Measurements from ENCODE around the gene MYO5B.

DNA sequence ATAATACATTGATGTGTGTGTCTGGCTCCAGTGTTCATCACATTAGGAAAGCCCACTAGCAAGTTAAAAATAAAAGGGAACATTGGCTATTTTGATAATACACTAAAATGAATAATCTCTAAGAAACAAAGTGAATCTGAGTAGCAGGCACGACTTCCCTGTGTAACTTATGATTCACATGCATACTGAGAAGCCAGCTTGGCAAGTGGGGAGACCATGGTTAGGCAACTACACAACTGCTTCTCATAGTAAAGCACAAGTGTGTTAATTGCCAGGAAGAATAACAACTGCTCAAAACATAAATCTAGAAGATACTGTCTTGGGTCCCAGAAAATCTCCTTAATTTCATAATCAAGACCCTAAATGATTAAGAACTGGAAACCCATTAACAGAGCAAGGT, 4.0 kb downstream of the MYO5B start:
- TF ChIP-seq POLR2A (IDR thresholded peaks at IDR 0.05): no peak
- TF ChIP-seq, protein P1, sequence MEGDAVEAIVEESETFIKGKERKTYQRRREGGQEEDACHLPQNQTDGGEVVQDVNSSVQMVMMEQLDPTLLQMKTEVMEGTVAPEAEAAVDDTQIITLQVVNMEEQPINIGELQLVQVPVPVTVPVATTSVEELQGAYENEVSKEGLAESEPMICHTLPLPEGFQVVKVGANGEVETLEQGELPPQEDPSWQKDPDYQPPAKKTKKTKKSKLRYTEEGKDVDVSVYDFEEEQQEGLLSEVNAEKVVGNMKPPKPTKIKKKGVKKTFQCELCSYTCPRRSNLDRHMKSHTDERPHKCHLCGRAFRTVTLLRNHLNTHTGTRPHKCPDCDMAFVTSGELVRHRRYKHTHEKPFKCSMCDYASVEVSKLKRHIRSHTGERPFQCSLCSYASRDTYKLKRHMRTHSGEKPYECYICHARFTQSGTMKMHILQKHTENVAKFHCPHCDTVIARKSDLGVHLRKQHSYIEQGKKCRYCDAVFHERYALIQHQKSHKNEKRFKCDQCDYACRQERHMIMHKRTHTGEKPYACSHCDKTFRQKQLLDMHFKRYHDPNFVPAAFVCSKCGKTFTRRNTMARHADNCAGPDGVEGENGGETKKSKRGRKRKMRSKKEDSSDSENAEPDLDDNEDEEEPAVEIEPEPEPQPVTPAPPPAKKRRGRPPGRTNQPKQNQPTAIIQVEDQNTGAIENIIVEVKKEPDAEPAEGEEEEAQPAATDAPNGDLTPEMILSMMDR (IDR thresholded peaks at IDR 0.05): no peak

Data from lower leg skin (tissue), 3 donors.